Immature natural killer cell (primary cell): ENCODE data around the gene SGCG. TPM values are rescaled to one million over a fixed set of nuclear protein-coding genes. Genes with fewer than 3 reads are reported as not detected.
"Not testable (repeated sequence)": the region's sequence is repeated elsewhere in the genome, so short reads cannot be mapped to it uniquely, and the experiment has no call there.

Experiments
- DNase-seq, 3 donors: peaks; one replicate each; pipeline ENCODE4 v3.0.0; 2022; ENCODE audit warnings: mixed read lengths in 1 of 3
- H3K27ac Mint-ChIP-seq, 6 donors: one replicate each; pipeline ENCODE4 v1.8.0; 2020; ENCODE audit warnings: mixed read lengths in 6 of 6, mild to moderate bottlenecking in 5 of 6, inconsistent platforms in 4 of 6, moderate library complexity in 3 of 6
- H3K27me3 Mint-ChIP-seq, 3 donors: one replicate each; pipeline ENCODE4 v1.8.0; 2020 to 2021; ENCODE audit warnings: low read depth in 3 of 3, mild to moderate bottlenecking in 3 of 3, mixed read lengths in 3 of 3, moderate library complexity in 3 of 3, inconsistent platforms in 1 of 3
- H3K36me3 Mint-ChIP-seq, 3 donors: one replicate each; pipeline ENCODE4 v1.8.0; 2020; ENCODE audit warnings: mixed read lengths in 3 of 3, inconsistent platforms in 2 of 3, mild to moderate bottlenecking in 2 of 3
- H3K4me1 Mint-ChIP-seq, 2 donors: one replicate each; pipeline ENCODE4 v1.8.0; 2020; ENCODE audit warnings: inconsistent platforms in 2 of 2, mild to moderate bottlenecking in 2 of 2, mixed read lengths in 2 of 2, moderate library complexity in 1 of 2
- H3K4me3 Mint-ChIP-seq, 5 donors: one replicate each; pipeline ENCODE4 v1.8.0; 2020; ENCODE audit warnings: mild to moderate bottlenecking in 5 of 5, mixed read lengths in 5 of 5, inconsistent platforms in 3 of 5, moderate library complexity in 3 of 5
- H3K9me3 Mint-ChIP-seq, 6 donors: one replicate each; pipeline ENCODE4 v1.8.0; 2020; ENCODE audit warnings: mild to moderate bottlenecking in 6 of 6, mixed read lengths in 6 of 6, inconsistent platforms in 4 of 6, moderate library complexity in 3 of 6
- polyA plus RNA-seq, 3 donors: library from polyadenylated mRNA; unstranded; fragments of 300-500 nt; fragmentation: Illumina TruSeq; gene quantifications; one replicate each; pipeline ENCODE4 v1.2.3, GENCODE V29; 2021

The SGCG gene
- polyA plus RNA-seq, 3 donors from 2014 or later = not detected

DNA sequence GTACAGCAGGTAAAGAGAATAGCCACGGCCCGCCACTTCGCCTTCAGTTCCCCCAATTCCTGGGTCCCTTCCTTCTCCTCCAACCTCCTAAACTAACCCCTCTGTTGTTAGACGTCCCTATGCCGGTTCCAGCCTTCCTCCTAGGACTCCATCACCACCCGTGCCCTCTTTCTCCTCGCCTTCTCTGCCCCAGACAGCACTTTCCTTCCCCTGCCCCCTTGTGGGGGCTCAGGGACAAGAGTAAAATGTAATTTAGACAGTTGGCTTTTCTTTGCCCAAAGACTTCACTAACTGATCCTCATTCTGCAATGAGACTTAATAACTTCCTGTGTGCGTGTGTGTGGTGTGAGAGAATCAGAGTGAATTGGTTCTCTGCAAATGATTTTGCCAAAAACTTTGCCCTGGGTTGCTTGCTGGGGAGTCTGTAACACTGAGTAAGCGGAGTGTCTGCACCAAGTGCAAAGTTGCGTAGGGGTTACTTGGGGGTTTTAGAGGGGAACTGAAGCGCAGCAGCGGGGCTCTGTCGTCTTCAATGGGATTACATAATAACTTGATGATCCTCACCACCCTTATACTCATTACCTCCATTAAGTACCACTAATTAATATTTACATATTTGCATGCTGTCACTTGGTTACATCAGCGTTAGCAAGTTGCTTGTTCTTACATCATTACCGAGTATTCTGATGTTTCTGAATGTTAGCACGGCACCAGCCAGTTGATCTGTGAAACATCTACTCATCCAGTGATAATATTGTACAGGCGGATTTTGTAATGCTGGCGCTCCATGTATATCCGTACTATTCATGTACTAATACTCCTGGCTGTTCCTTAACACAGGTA is 19.9 kb upstream of the SGCG start:
- DNase-seq = no peak
- Mint-ChIP-seq H3K27ac (no peak overlapping the region), H3K9me3 (peaks cover 0 to 2% (median 0%) of the 10 kb centered on the region in 6 donors), H3K27me3 (peaks cover 3 to 11% (median 8%) of the 10 kb centered on the region in 3 donors), H3K4me1 (peaks cover 0 to 4% of the 10 kb centered on the region in 2 donors), H3K4me3 (no peak overlapping the region), H3K36me3 (no peaks in the 10 kb centered on the region)

DNA sequence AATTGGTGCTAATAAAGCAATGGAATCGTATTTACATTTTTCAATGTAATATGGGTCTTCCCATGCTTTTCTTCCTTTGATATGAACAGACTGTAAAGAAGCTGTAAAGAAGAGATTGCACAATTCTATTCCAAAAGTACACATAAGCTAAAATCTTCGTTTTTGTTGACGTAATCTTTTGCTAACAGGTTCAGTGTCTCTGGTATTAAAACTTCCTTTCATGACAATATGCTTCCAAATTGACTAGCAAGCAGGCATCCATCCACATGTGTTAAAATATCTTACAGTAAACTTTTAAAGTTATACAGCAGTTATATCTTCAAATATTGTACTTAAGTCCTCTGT is 19.3 kb upstream of the SGCG start:
- Mint-ChIP-seq H3K4me3 (no peak overlapping the region), H3K36me3 (no peaks in the 10 kb centered on the region), H3K27ac (no peak overlapping the region), H3K27me3 (peaks cover 3 to 14% (median 8%) of the 10 kb centered on the region in 3 donors), H3K9me3 (peaks cover 0 to 2% (median 0%) of the 10 kb centered on the region in 6 donors), H3K4me1 (peaks cover 0 to 4% of the 10 kb centered on the region in 2 donors)
- no peak for DNase-seq

DNA sequence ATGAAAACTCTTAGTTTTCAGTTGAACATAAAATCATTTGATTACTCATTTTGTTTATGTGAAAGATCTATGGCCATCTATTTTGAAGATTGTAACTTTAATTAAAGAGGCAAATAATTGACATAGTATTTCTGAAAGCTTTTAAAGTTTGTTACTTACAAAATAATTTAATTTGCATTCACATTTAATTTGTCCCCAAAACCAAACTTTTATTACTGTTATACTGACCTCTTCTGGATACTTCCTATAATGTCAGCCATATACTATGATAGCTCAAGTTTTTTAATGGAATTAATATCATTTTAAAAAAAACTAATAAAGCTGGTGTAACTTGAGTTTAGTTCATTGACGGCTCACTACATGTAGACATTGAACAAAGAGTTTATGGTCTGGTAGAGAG is 4.9 kb upstream of the SGCG start:
- Mint-ChIP-seq H3K27me3 (peaks cover 0 to 3% (median 3%) of the 10 kb centered on the region in 3 donors), H3K36me3 (no peaks in the 10 kb centered on the region), H3K4me3 (no peak overlapping the region), H3K4me1 (no peaks in the 10 kb centered on the region), H3K9me3 (peaks cover 0 to 9% (median 2%) of the 10 kb centered on the region in 6 donors), H3K27ac (no peak overlapping the region)
- no peak for DNase-seq

DNA sequence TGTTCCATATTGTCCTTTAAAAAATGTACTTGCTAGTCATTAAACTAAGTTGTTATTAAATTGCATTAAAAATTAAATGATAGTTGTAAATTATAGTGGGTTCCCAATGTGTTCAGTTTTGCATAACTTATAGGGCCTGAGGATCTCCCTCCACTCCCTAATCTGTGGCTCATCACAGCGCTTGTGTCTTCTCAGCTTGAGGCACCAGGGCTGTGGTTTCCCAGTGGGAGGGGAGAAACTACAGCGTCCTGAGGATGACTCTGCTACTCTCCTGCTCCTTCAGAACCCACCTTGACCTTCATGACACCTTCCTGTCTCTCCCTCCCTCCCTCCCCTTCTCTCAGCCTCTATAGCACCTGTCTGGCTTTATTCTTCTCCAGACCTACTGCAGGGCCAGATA is 1.4 kb downstream of the SGCG start:
- no peak overlapping the region for H3K27ac Mint-ChIP-seq
- DNase-seq = no peak
- H3K36me3 Mint-ChIP-seq = no peaks in the 10 kb centered on the region
- H3K4me3 Mint-ChIP-seq = no peak overlapping the region
- no peaks in the 10 kb centered on the region for H3K4me1 Mint-ChIP-seq
- peaks cover 0 to 2% (median 0%) of the 10 kb centered on the region in 6 donors for H3K9me3 Mint-ChIP-seq
- peaks cover 0 to 3% (median under 1%) of the 10 kb centered on the region in 3 donors for H3K27me3 Mint-ChIP-seq

DNA sequence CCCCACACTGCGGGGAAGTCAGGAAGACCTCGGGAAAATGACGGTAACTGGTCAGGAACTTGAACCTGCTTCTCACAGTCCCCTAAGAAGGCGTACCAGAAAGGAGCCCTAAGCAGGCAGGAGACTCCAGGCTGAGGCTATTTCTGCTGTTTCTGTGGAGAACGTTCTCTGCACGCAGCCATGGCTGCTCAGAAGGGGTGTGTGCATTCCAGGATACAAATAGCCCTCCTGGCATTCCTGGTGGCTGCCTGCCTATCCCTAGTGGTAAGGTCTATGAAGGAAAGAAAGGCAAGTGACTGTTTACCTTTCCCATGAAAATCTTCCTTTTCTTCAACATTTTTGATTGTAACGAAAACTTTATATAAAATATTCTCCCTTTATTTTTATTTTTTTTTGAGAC is 2.5 kb downstream of the SGCG start:
- Mint-ChIP-seq H3K9me3 (no peaks in the 10 kb centered on the region), H3K4me1 (no peaks in the 10 kb centered on the region), H3K27ac (no peak overlapping the region), H3K4me3 (no peak overlapping the region), H3K27me3 (peaks cover 0 to 4% (median 3%) of the 10 kb centered on the region in 3 donors), H3K36me3 (no peaks in the 10 kb centered on the region)
- DNase-seq = no peak

DNA sequence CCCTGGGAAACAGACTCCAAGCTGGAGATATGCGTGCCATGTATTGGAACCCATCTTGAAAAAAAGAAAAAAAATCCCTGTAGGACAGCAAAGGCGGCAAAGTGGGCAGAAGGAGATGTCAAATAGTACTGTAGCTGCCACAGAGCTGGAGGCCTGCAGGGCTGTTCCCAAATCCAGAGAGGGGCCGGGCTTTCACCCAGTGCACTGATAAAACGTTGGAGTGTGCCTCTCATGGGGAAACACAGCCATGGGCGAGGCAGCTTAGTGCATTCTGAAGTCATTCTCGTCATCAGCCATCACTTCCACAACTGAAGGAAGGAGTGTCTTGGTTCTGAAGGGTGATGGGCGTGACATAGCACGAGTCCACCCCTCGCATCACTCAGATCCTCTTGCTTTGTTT is 4.8 kb downstream of the SGCG start:
- no peak for DNase-seq
- H3K36me3 Mint-ChIP-seq = no peaks in the 10 kb centered on the region
- peaks cover 0 to 4% (median under 1%) of the 10 kb centered on the region in 3 donors for H3K27me3 Mint-ChIP-seq
- H3K4me3 Mint-ChIP-seq = no peak overlapping the region
- no peak overlapping the region for H3K27ac Mint-ChIP-seq
- no peaks in the 10 kb centered on the region for H3K9me3 Mint-ChIP-seq
- no peaks in the 10 kb centered on the region for H3K4me1 Mint-ChIP-seq

DNA sequence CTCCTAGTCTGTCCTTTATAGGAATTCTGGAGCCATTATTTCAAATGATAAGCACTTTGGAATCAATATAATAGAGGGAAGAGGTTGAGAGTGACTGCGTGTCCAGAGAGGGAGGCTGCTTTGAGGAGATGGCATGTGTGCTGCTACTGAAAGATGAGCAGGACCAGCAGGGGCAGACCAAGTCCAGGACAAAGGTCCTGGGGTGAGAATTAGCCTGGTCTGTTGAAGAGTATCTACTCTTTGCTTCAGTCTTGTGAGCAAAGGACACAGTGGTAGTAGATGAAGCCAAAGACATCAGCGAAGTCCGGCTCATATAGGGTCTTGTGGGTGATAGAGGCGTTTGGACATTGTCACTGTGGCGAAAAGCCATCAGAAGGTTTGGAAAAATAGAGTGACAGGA is 21.1 kb downstream of the SGCG start:
- peaks cover 0 to 7% (median 0%) of the 10 kb centered on the region in 6 donors for H3K9me3 Mint-ChIP-seq
- no peak overlapping the region for H3K27ac Mint-ChIP-seq
- DNase-seq = no peak

DNA sequence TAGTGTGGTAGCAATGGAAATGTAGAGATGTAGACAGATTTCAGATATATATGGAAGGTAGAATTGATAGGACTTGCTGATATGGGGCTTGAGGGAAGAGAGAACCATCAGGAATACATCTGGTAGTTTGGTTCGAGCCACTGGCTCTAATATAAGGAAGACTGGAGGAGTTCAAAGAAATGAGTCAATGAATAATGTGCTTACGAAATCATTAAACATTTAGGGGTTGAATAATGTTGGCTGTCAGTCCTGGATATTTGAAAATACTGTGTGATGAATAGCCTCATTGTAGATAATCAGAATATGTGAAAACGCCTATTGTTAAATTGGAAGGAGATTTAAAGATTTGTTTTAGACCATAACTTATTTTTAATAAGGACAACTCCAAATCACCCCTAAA is 21.6 kb downstream of the SGCG start:
- Mint-ChIP-seq H3K27me3 (peaks cover 5 to 6% (median 5%) of the 10 kb centered on the region in 3 donors), H3K36me3 (no peaks in the 10 kb centered on the region), H3K4me3 (no peak overlapping the region), H3K4me1 (no peaks in the 10 kb centered on the region), H3K9me3 (peaks cover 0 to 7% (median under 1%) of the 10 kb centered on the region in 6 donors), H3K27ac (no peak overlapping the region)
- DNase-seq = no peak

More for the DNA sequence above, 21.1 kb downstream of the SGCG start:
- no peaks in the 10 kb centered on the region for H3K4me1 Mint-ChIP-seq
- no peak overlapping the region for H3K4me3 Mint-ChIP-seq
- peaks cover 4 to 8% (median 6%) of the 10 kb centered on the region in 3 donors for H3K27me3 Mint-ChIP-seq
- H3K36me3 Mint-ChIP-seq = no peaks in the 10 kb centered on the region

DNA sequence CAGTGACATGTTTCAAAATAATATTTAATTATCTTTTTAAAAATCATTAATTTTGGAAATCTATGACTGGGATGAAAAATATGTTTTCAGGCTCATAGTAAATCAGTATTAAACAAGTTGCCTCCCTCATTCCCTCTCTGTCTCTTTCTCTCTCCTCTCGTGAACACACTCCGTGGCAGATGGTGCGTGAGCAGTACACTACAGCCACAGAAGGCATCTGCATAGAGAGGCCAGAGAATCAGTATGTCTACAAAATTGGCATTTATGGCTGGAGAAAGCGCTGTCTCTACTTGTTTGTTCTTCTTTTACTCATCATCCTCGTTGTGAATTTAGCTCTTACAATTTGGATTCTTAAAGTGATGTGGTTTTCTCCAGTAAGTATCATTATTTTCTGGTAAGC is 22.7 kb downstream of the SGCG start:
- H3K4me3 Mint-ChIP-seq = no peak overlapping the region
- H3K36me3 Mint-ChIP-seq = no peaks in the 10 kb centered on the region
- no peaks in the 10 kb centered on the region for H3K4me1 Mint-ChIP-seq
- H3K9me3 Mint-ChIP-seq = peaks cover 0 to 7% (median under 1%) of the 10 kb centered on the region in 6 donors
- peaks cover 3 to 6% (median 4%) of the 10 kb centered on the region in 3 donors for H3K27me3 Mint-ChIP-seq
- no peak for DNase-seq
- H3K27ac Mint-ChIP-seq = no peak overlapping the region

DNA sequence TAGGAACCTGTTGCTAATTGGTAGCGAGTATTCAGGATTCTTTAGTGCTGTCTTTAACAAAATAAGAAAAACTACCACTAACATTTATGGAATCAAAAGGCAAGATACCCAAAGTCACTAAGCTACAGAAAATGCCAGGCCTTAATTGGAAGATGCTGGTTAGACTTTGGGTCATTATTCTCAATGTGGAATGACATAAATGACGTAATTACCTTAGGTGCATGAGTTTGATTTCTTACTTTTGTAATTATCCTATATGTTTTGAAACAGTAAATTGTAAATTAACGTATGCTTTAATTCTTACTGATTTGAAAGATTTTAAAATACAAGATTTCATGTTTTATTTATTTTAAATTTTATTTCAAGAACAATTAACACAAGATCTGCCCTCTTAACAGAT is 25.0 kb downstream of the SGCG start:
- DNase-seq = no peak
- Mint-ChIP-seq H3K27me3 (peaks cover 3 to 6% (median 4%) of the 10 kb centered on the region in 3 donors), H3K9me3 (peaks cover 0 to 7% (median 0%) of the 10 kb centered on the region in 6 donors), H3K27ac (no peak overlapping the region), H3K4me1 (no peaks in the 10 kb centered on the region), H3K4me3 (no peak overlapping the region), H3K36me3 (no peaks in the 10 kb centered on the region)

DNA sequence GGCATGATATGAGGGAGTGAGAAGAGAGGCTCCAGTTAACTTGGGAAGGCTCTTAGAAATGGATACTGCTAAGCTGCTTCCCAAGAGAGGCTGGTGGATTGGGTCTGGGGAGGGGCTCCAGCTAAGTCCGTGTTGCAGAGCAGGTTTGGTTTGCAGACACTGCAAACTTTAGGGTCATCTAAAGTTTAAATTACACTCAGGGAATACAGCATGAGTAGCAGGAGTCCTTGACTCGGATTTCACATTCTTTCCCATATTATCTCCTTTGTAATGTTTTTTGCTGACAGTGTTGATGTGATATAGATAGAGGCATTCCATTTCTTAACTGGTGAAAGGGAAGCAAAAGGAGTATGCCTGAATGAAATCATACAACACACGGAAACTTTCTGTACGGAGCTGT is 31.9 kb downstream of the SGCG start:
- Mint-ChIP-seq H3K4me1 (no peaks in the 10 kb centered on the region), H3K27ac (no peak overlapping the region), H3K4me3 (no peak overlapping the region), H3K36me3 (peaks cover 0 to 4% (median 0%) of the 10 kb centered on the region in 3 donors), H3K27me3 (peaks cover 0 to 11% (median 9%) of the 10 kb centered on the region in 3 donors), H3K9me3 (peaks cover 0 to 14% (median 8%) of the 10 kb centered on the region in 6 donors)
- no peak for DNase-seq

DNA sequence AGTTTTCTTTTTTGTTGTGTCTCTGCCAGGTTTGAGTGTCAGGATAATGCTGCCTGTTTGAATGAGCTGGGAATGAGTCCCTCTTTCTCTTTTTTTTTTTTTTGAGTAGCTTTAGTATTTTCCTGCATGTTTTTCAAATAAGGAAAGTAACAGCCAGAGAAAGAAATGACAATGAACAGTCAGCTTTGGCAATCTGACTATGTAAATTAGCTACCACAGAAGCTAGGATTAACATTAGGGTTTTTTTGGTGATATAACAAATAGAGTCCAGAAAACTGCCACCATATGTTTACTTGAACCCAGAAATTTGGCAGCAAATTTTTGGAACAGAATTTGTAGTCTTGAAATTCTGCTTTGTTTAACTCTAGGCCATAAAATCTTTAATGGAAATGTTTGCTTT is 50.5 kb downstream of the SGCG start:
- no peaks in the 10 kb centered on the region for H3K36me3 Mint-ChIP-seq

DNA sequence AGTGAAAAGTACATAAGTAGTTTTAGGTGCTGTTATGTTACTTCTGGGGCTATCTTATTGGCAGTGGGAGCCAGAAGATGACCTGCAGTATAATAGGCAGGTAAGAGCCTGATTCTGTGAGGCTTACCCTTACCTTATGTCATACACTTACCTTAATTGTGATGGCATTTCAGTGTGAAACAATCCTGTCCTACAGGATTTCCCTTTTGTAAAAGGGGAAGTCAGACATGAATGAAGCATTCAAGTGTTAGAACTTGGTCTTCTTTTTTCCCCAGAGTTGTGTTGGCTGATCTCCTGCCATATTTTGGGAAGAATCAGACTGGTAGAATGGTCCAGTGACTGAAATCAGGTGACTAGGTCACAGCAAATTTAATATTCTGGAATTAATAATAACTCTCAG is 55.2 kb downstream of the SGCG start:
- Mint-ChIP-seq H3K27ac (no peak overlapping the region), H3K4me3 (no peak overlapping the region), H3K27me3 (peaks cover 0 to 5% (median 3%) of the 10 kb centered on the region in 3 donors), H3K36me3 (no peaks in the 10 kb centered on the region), H3K4me1 (no peaks in the 10 kb centered on the region), H3K9me3 (no peaks in the 10 kb centered on the region)
- no peak for DNase-seq

More for the DNA sequence above, 50.5 kb downstream of the SGCG start:
- no peaks in the 10 kb centered on the region for H3K4me1 Mint-ChIP-seq
- no peaks in the 10 kb centered on the region for H3K9me3 Mint-ChIP-seq
- peaks cover 3 to 5% (median 4%) of the 10 kb centered on the region in 3 donors for H3K27me3 Mint-ChIP-seq
- H3K4me3 Mint-ChIP-seq = no peak overlapping the region
- no peak for DNase-seq
- H3K27ac Mint-ChIP-seq = no peak overlapping the region

DNA sequence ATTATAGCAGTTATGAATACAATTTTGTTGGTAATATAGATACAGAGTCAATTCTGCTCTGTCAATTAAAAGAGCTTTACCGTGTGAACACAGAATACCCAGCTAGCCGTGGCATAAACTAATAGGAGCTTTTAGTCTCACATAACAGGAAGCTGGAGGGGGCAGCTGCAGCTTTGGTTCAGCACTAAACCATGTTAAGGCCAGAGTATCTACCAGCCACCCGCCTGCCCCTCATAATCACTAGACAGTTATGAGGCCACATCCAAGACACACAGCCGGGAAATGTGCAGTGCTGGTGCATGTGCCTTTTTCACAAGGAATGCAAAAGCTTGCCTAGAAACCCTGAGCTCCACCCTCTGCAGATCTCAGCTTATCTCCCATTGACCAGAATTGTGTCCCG is 62.3 kb downstream of the SGCG start:
- H3K27ac Mint-ChIP-seq = no peak overlapping the region
- no peak overlapping the region for H3K4me3 Mint-ChIP-seq
- H3K9me3 Mint-ChIP-seq = no peaks in the 10 kb centered on the region
- no peaks in the 10 kb centered on the region for H3K4me1 Mint-ChIP-seq
- H3K27me3 Mint-ChIP-seq = peaks cover 0 to 4% (median 2%) of the 10 kb centered on the region in 3 donors
- no peaks in the 10 kb centered on the region for H3K36me3 Mint-ChIP-seq
- no peak for DNase-seq

DNA sequence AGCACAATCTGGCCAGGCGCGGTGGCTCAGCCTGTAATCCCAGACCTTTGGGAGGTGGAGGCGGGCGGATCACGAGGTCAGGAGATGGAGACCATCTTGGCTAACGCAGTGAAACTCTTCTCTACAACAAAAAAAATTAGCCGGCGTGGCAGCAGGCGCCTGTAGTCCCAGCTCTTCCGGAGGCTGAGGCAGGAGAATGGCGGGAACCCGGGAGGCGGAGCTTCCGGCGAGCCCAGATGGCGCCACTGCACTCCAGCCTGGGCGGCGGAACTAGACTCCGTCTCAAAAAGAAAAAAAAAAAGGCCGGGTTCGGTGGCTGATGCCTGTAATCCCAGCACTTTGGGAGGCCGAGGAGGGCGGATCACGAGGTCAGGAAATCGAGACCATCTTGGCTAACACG is 67.6 kb downstream of the SGCG start:
- not testable (repeated sequence) for H3K27ac Mint-ChIP-seq, H3K4me1 Mint-ChIP-seq, H3K36me3 Mint-ChIP-seq, H3K4me3 Mint-ChIP-seq, DNase-seq, H3K9me3 Mint-ChIP-seq, H3K27me3 Mint-ChIP-seq
